ENCODE data around the gene KCND3. TPM values are rescaled to one million over a fixed set of nuclear protein-coding genes. Genes with fewer than 3 reads are reported as not detected.

The KCND3 gene
- total and polyA plus RNA-seq, 12 donors, result 3.5 to 24.7 (median 15.2) TPM

DNA sequence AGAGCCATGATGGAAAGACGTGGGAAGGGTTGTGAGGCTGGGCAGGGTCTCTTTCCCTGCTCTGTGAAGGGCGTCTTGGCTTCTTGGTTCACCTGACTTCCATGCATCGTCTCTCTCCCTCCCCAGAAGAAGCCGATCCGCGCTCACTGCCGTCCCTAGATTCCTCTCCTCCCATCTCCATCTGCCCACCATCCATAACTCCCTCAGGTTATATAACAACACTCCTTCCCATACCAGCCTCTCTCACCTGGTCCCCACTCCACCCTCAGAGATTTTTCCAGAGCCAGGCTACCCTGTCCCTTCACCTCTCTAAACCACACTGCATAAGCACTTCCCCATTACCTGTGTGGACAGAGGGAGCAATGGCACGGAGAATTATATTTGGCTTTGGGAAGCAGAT, 6.0 kb downstream of the KCND3 start:
- intact Hi-C loops (cut with DNase I), result loop anchor here in 2 of 10 donors (10.0 kb wide), 2 partner anchors 59 to 79 kb away; no protein-coding TSS in a partner anchor
- no peak for DNase-seq
- Histone ChIP-seq H3K36me3 (peaks cover 0 to 16% (median 0%) of the 10 kb centered on the region in 9 donors), H3K27me3 (peaks cover 0 to 16% (median 0%) of the 10 kb centered on the region in 7 donors), H3K4me1 (peaks cover 4 to 44% (median 16%) of the 10 kb centered on the region in 9 donors), H3K4me3 (no peak overlapping the region), H3K9me3 (no peaks in the 10 kb centered on the region), H3K27ac (no peak overlapping the region)
- no peak for ATAC-seq
- WGBS, 2 donors, result 80 to 89% methylated on average over 8 of the region's 8 CpGs
- TF ChIP-seq, protein P1, sequence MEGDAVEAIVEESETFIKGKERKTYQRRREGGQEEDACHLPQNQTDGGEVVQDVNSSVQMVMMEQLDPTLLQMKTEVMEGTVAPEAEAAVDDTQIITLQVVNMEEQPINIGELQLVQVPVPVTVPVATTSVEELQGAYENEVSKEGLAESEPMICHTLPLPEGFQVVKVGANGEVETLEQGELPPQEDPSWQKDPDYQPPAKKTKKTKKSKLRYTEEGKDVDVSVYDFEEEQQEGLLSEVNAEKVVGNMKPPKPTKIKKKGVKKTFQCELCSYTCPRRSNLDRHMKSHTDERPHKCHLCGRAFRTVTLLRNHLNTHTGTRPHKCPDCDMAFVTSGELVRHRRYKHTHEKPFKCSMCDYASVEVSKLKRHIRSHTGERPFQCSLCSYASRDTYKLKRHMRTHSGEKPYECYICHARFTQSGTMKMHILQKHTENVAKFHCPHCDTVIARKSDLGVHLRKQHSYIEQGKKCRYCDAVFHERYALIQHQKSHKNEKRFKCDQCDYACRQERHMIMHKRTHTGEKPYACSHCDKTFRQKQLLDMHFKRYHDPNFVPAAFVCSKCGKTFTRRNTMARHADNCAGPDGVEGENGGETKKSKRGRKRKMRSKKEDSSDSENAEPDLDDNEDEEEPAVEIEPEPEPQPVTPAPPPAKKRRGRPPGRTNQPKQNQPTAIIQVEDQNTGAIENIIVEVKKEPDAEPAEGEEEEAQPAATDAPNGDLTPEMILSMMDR (IDR thresholded peaks at IDR 0.05), result no peak

- Histone ChIP-seq H3K27me3 (peaks cover 0 to 5% (median 0%) of the 10 kb centered on the region in 7 donors), H3K36me3 (peaks cover 0 to 16% (median 0%) of the 10 kb centered on the region in 9 donors), H3K4me3 (no peak overlapping the region), H3K4me1 (peaks cover 0 to 43% (median 19%) of the 10 kb centered on the region in 9 donors), H3K27ac (no peak overlapping the region), H3K9me3 (no peaks in the 10 kb centered on the region)
- WGBS, 2 donors, result 95 to 96% methylated on average over 28 of the region's 28 CpGs
- intact Hi-C loops (cut with DNase I), result loop anchor here in 2 of 10 donors (10.0 kb wide), 2 partner anchors 58 to 78 kb away; no protein-coding TSS in a partner anchor
- no peak for ATAC-seq
- no peak for DNase-seq
- TF ChIP-seq, protein P1 (IDR thresholded peaks at IDR 0.05), result no peak
These were observed 7.0 kb downstream of the KCND3 start for GRCh38 chr1:111982428-111982827.

GRCh38 chr1:111981871-111982270, 7.6 kb downstream of the KCND3 start:
- 96 to 97% methylated on average over 37 of the region's 37 CpGs for WGBS, 2 donors
- intact Hi-C loops (cut with DNase I), result loop anchor here in 2 of 10 donors (10.0 kb wide), 2 partner anchors 57 to 77 kb away; no protein-coding TSS in a partner anchor
- TF ChIP-seq, protein P1 (IDR thresholded peaks at IDR 0.05), result no peak
- no peak overlapping the region for H3K4me3 ChIP-seq
- no peak overlapping the region for H3K27ac ChIP-seq
- H3K9me3 ChIP-seq, result no peaks in the 10 kb centered on the region
- DNase-seq (no peak), ATAC-seq (no peak)
- peaks cover 0 to 39% (median 19%) of the 10 kb centered on the region in 9 donors for H3K4me1 ChIP-seq
- peaks cover 0 to 16% (median 0%) of the 10 kb centered on the region in 9 donors for H3K36me3 ChIP-seq
- H3K27me3 ChIP-seq, result peaks cover 0 to 3% (median 0%) of the 10 kb centered on the region in 7 donors

DNA sequence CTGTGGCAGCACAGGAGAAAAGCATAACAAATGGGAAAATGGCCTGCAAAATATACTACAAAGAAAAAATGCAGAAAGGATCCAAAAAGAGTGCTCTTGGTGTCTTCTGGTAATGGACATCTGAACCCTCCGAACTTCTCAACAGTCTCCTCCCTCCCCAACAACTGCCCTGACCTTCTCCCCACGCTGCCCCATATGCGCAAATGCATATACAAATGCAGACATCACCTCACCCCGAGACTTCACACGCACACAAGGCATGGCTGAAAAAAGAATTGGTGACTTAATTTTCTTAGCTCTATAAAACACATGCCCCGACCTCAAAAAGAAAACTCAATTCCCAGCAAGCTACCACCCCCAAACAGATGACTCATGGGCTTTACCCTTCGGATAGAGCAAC, 8.4 kb downstream of the KCND3 start:
- peaks cover 0 to 16% (median 0%) of the 10 kb centered on the region in 9 donors for H3K36me3 ChIP-seq
- no peaks in the 10 kb centered on the region for H3K9me3 ChIP-seq
- H3K27ac ChIP-seq, result no peak overlapping the region
- H3K4me3 ChIP-seq, result no peak overlapping the region
- H3K27me3 ChIP-seq, result peaks cover 0 to 3% (median 0%) of the 10 kb centered on the region in 7 donors
- DNase-seq (no peak), ATAC-seq (no peak)
- peaks cover 0 to 35% (median 14%) of the 10 kb centered on the region in 9 donors for H3K4me1 ChIP-seq
- TF ChIP-seq, protein P1 (IDR thresholded peaks at IDR 0.05), result no peak
- WGBS, 2 donors, result 60 to 66% methylated on average over 7 of the region's 7 CpGs
- intact Hi-C loops (cut with DNase I), result loop anchor here in 2 of 10 donors (10.0 kb wide), 2 partner anchors 56 to 76 kb away; no protein-coding TSS in a partner anchor

All from heart right ventricle (tissue), 16 donors.